ENCODE results near the gene PTPRF. TPM values are rescaled to one million over a fixed set of nuclear protein-coding genes. Genes with fewer than 3 reads are reported as not detected.
"Not testable (repeated sequence)": the region's sequence is repeated elsewhere in the genome, so short reads cannot be mapped to it uniquely, and the experiment has no call there.

The PTPRF gene
- total RNA-seq, 2 experiments from 2014 or later: 3.8 to 4.5 TPM

- intact Hi-C loops (cut with micrococcal nuclease): no loop called here
- ChIA-PET POLR2A (no interaction called here), CTCF (interaction anchor here (0.9 to 2.8 kb wide), 3 partner anchors 17 to 116 kb away, joined by 3 to 10 read pairs (median 4); no protein-coding TSS in a partner anchor)
- Mint-ChIP-seq H3K9me3 (no peaks in the 10 kb centered on the region), H3K27me3 (peaks cover 3% of the 10 kb centered on the region), H3K36me3 (ENCODE audit: low read depth) (no peaks in the 10 kb centered on the region), H3K27ac (no peak overlapping the region), H3K4me1 (ENCODE audit: low read depth) (peaks cover 4% of the 10 kb centered on the region), H3K4me3 (no peak overlapping the region)
- TF ChIP-seq, protein P1, sequence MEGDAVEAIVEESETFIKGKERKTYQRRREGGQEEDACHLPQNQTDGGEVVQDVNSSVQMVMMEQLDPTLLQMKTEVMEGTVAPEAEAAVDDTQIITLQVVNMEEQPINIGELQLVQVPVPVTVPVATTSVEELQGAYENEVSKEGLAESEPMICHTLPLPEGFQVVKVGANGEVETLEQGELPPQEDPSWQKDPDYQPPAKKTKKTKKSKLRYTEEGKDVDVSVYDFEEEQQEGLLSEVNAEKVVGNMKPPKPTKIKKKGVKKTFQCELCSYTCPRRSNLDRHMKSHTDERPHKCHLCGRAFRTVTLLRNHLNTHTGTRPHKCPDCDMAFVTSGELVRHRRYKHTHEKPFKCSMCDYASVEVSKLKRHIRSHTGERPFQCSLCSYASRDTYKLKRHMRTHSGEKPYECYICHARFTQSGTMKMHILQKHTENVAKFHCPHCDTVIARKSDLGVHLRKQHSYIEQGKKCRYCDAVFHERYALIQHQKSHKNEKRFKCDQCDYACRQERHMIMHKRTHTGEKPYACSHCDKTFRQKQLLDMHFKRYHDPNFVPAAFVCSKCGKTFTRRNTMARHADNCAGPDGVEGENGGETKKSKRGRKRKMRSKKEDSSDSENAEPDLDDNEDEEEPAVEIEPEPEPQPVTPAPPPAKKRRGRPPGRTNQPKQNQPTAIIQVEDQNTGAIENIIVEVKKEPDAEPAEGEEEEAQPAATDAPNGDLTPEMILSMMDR (IDR thresholded peaks at IDR 0.05): no peak
- DNase-seq (no peak), ATAC-seq (no peak)
These were observed 114.8 kb downstream of the PTPRF start for GRCh38 chr1:43645461-43645860.

DNA sequence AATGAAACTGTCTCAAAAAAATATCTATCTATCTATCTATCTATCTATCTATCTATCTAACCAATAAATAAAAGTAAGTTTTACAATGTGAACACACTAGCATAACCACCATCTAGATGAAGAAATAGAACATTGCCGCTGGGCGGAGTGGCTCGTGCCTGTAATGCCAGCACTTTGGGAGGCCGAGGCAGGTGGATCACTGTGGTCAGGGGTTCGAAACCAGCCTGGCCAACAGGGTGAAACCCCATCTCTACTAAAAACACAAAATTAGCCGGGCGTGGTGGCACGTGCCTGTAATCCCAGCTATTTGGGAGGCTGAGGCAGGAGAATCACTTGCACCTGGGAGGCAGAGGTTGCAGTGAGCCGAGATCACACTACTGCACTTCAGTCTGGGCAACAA, 116.6 kb downstream of the PTPRF start:
- H3K9me3 Mint-ChIP-seq: not testable (repeated sequence)

GRCh38 chr1:43648221-43648847, 117.7 kb downstream of the PTPRF start:
- no peaks in the 10 kb centered on the region for H3K9me3 Mint-ChIP-seq
- H3K36me3 Mint-ChIP-seq (ENCODE audit: low read depth): peaks cover 7% of the 10 kb centered on the region
- no peak for ATAC-seq
- DNase-seq: no peak
- TF ChIP-seq, protein P1 (IDR thresholded peaks at IDR 0.05): no peak
- POLR2A ChIA-PET: no interaction called here
- CTCF ChIA-PET: no interaction called here
- no peak overlapping the region for H3K27ac Mint-ChIP-seq
- intact Hi-C loops (cut with micrococcal nuclease): no loop called here
- peak overlapping the region; percentile 100 for H3K4me3 Mint-ChIP-seq
- H3K27me3 Mint-ChIP-seq: peaks cover 2% of the 10 kb centered on the region
- peaks cover 18% of the 10 kb centered on the region for H3K4me1 Mint-ChIP-seq (ENCODE audit: low read depth)

More for the DNA sequence above, 116.6 kb downstream of the PTPRF start:
- H3K36me3 Mint-ChIP-seq (ENCODE audit: low read depth); intact Hi-C loops (cut with micrococcal nuclease); DNase-seq; H3K27ac Mint-ChIP-seq; H3K27me3 Mint-ChIP-seq; CTCF ChIA-PET; ATAC-seq; H3K4me3 Mint-ChIP-seq; POLR2A ChIA-PET: not testable (repeated sequence)
- peaks cover 14% of the 10 kb centered on the region for H3K4me1 Mint-ChIP-seq (ENCODE audit: low read depth)

DNA sequence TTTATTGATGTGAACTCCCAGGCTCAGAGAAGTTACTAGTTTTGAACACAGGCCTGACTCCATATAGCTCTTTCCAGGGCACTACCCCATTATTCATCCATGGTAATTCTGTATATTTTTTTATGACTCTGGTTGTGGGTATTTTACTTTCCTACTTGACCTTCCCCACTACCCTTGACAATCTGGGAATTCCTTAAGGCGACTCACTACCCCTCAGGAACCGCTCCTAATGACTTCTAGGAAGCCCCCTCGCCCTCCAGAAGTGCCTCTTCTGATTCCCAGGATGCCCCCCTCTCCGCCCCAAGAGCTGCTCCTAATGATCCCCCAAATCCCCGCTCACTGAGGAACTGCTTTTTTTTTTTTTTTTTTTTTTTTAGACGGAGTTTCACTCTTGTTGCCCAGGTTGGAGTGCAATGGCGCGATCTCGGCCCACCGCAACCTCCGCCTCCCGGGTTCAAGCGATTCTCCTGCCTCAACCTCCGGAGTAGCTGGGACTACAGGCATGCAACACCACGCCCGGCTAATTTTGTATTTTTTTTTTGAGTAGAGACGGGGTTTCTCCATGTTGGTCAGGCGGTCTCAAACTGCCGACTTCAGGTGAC, 118.3 kb downstream of the PTPRF start:
- peaks cover 23% of the 10 kb centered on the region for H3K4me1 Mint-ChIP-seq (ENCODE audit: low read depth)
- ChIA-PET CTCF (interaction anchor here (1.4 to 3.5 kb wide), 3 partner anchors 69 to 286 kb away, joined by 3 to 18 read pairs (median 18); partner anchors contain the start of gene ARTN), POLR2A (interaction anchor here (0.6 to 3.3 kb wide), 8 partner anchors 14 to 1866 kb away, joined by 3 to 24 read pairs (median 4); partner anchors contain the start of genes HYI and ST3GAL3)
- peak overlapping the region; percentile 94 for H3K27ac Mint-ChIP-seq
- H3K4me3 Mint-ChIP-seq: peak overlapping the region; percentile 100
- ATAC-seq (no peak), DNase-seq (peak; percentile 15)
- peaks cover 1% of the 10 kb centered on the region for H3K27me3 Mint-ChIP-seq
- intact Hi-C loops (cut with micrococcal nuclease): no loop called here
- peaks cover 11% of the 10 kb centered on the region for H3K36me3 Mint-ChIP-seq (ENCODE audit: low read depth)
- TF ChIP-seq, protein P1 (IDR thresholded peaks at IDR 0.05): no peak
- no peaks in the 10 kb centered on the region for H3K9me3 Mint-ChIP-seq

GRCh38 chr1:43650310-43651085, 119.8 kb downstream of the PTPRF start:
- peaks cover 20% of the 10 kb centered on the region for H3K36me3 Mint-ChIP-seq (ENCODE audit: low read depth)
- POLR2A ChIA-PET: interaction anchor here (0.9 to 3.3 kb wide), 15 partner anchors 10 to 284 kb away, joined by 3 to 24 read pairs (median 4); partner anchors contain the start of genes HYI, PTPRF and ST3GAL3
- peak overlapping the region; percentile 94 for H3K27ac Mint-ChIP-seq
- H3K4me3 Mint-ChIP-seq: peak overlapping the region; percentile 100
- no peaks in the 10 kb centered on the region for H3K9me3 Mint-ChIP-seq
- ATAC-seq (peak; percentile 81), DNase-seq (peak; percentile 98)
- peaks cover 26% of the 10 kb centered on the region for H3K4me1 Mint-ChIP-seq (ENCODE audit: low read depth)
- TF ChIP-seq, protein P1 (IDR thresholded peaks at IDR 0.05): no peak
- CTCF ChIA-PET: interaction anchor here (1.2 to 3.5 kb wide), 6 partner anchors 51 to 284 kb away, joined by 3 to 18 read pairs (median 4); partner anchors contain the start of gene ARTN
- peaks cover 1% of the 10 kb centered on the region for H3K27me3 Mint-ChIP-seq
- intact Hi-C loops (cut with micrococcal nuclease): no loop called here
